NB4 (cell line): ENCODE results near the gene TCTN3.

Experiments
- CTCF ChIP-seq: IDR thresholded peaks from one replicate; pipeline ENCODE4 v1.5.1; 2012; ENCODE audit warnings: low read depth, low read length
- POLR2A ChIP-seq: IDR thresholded peaks from 2 replicates; pipeline ENCODE4 v1.6.1; 2011; ENCODE audit warnings: mild to moderate bottlenecking; ENCODE audit not compliant: insufficient read length; ENCODE audit errors: extremely low read depth

GRCh38 chr10:95674643-95675042, 19.1 kb downstream of the TCTN3 start:
- no peak for TF ChIP-seq CTCF
- no peak for TF ChIP-seq POLR2A
